NCI-H510A (cell line): Measurements from ENCODE around the gene DLG4.

Experiments
- DNase-seq: peaks from one replicate; lab custom pipeline; 2025; lab: John Stamatoyannopoulos, UW

The DLG4 gene

GRCh38 chr17:7219812-7220592 lies at the start of gene DLG4, which contains the start of gene ACADVL:
Gene DLG4 (minus strand): TSS chr17:7219836.
Gene ACADVL (plus strand): TSS chr17:7219938. CDS start chr17:7219985, 47 bp downstream.
- DNase-seq = peak; percentile 79

- no peak for DNase-seq
These were observed 47.1 kb upstream of the DLG4 start for GRCh38 chr17:7266784-7267183.

- DNase-seq = no peak
These were observed 44.1 kb upstream of the DLG4 start for GRCh38 chr17:7263801-7264078.

- peak; percentile 69 for DNase-seq
These were observed 43.5 kb upstream of the DLG4 start for GRCh38 chr17:7262935-7263800.

GRCh38 chr17:7262192-7262934 lies 42.7 kb upstream of the DLG4 start, which contains the start of gene CLDN7:
Gene CLDN7 (minus strand): TSS chr17:7262478. CDS start chr17:7262043, 435 bp downstream.
- DNase-seq = peak; percentile 96

GRCh38 chr17:7261379-7262191 lies 41.9 kb upstream of the DLG4 start:
- DNase-seq = no peak

- peak; percentile 73 for DNase-seq
These were observed 41.2 kb upstream of the DLG4 start for GRCh38 chr17:7260651-7261378.

- DNase-seq = no peak
These were observed 40.5 kb upstream of the DLG4 start for GRCh38 chr17:7260151-7260550.

GRCh38 chr17:7259555-7259889 lies 39.9 kb upstream of the DLG4 start:
- no peak for DNase-seq

GRCh38 chr17:7258731-7259554 lies 39.3 kb upstream of the DLG4 start:
- DNase-seq = no peak

GRCh38 chr17:7256766-7257456 lies 37.3 kb upstream of the DLG4 start:
- no peak for DNase-seq

GRCh38 chr17:7254511-7254910 lies 34.9 kb upstream of the DLG4 start:
- DNase-seq = no peak

- DNase-seq = no peak
These were observed 33.4 kb upstream of the DLG4 start for GRCh38 chr17:7253082-7253481.

GRCh38 chr17:7252176-7253043 lies 32.8 kb upstream of the DLG4 start, which contains the start of gene ELP5:
Gene ELP5 (plus strand): TSS chr17:7252215. CDS start chr17:7252551, 336 bp downstream.
- DNase-seq = peak; percentile 89

GRCh38 chr17:7251661-7252175 lies 32.1 kb upstream of the DLG4 start, which contains the start of gene CTDNEP1:
Gene CTDNEP1 (minus strand): TSS chr17:7251734. CDS start chr17:7251296, 438 bp downstream.
- DNase-seq = peak; percentile 94

GRCh38 chr17:7250695-7251627 lies 31.3 kb upstream of the DLG4 start:
- no peak for DNase-seq

GRCh38 chr17:7249830-7250229 lies 30.2 kb upstream of the DLG4 start:
- no peak for DNase-seq
